Activated CD4-positive, CD25-positive, alpha-beta regulatory T cell treated with anti-CD3 and anti-CD28 coated beads, Interleukin-2, amount 50 U/mL, for 72 hours (primary cell): ENCODE results near the gene RAP1GAP2.
"Not testable (repeated sequence)": the region's sequence is repeated elsewhere in the genome, so short reads cannot be mapped to it uniquely, and the experiment has no call there.

Source experiments
- DNase-seq: peaks from one replicate; pipeline ENCODE4 v3.0.0; 2021

The RAP1GAP2 gene

DNA sequence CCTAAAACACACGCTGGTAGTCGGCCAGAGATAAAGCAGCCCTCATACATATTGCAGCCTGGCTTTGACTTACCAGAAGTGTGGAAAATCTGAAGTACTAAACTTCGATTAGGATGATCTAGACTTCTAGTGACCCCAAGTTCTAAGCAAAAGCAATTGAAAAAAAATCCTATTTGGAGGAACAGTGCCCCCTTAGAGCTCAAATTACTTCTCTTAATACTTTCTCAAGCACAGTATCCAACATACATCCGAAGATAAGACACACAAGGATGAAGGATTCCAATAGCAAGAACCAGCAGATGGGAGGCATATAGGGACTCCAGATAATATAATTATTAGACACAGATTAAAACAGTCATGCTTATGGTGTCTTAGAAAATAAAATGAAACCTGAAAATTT, 277.6 kb downstream of the RAP1GAP2 start:
- not testable (repeated sequence) for DNase-seq
